Femur (tissue), 1 donor: ENCODE results near the gene VDAC1.
"Not testable (repeated sequence)": the region's sequence is repeated elsewhere in the genome, so short reads cannot be mapped to it uniquely, and the experiment has no call there.

Experiments
- DNase-seq: peaks from one replicate; pipeline ENCODE4 v3.0.0-alpha.2; 2017

Gene VDAC1

GRCh38 chr5:134004626-134005416 is at the start of gene VDAC1:
Gene VDAC1 (minus strand): TSS chr5:134004975. CDS start chr5:133993012, 11,963 bp downstream.
- DNase-seq: peak; percentile 89

- no peak for DNase-seq
Measured at GRCh38 chr5:134053840-134054338, 49.1 kb upstream of the VDAC1 start.

- no peak for DNase-seq
Measured at GRCh38 chr5:134053314-134053839, 48.6 kb upstream of the VDAC1 start.

- no peak for DNase-seq
Measured at GRCh38 chr5:134051305-134051704, 46.5 kb upstream of the VDAC1 start.

GRCh38 chr5:134048864-134049263 is 44.1 kb upstream of the VDAC1 start:
- DNase-seq: no peak

GRCh38 chr5:134047687-134048056 is 42.9 kb upstream of the VDAC1 start:
- DNase-seq: no peak

- no peak for DNase-seq
Measured at GRCh38 chr5:134046801-134047686, 42.3 kb upstream of the VDAC1 start.

GRCh38 chr5:134046330-134046729 is 41.6 kb upstream of the VDAC1 start:
- no peak for DNase-seq

- DNase-seq: no peak
Measured at GRCh38 chr5:134043793-134044792, 39.3 kb upstream of the VDAC1 start.

- DNase-seq: no peak
Measured at GRCh38 chr5:134041570-134042411, 37.0 kb upstream of the VDAC1 start.

GRCh38 chr5:134038138-134038537 is 33.4 kb upstream of the VDAC1 start:
- no peak for DNase-seq

GRCh38 chr5:134037160-134037559 is 32.4 kb upstream of the VDAC1 start:
- no peak for DNase-seq

GRCh38 chr5:134034326-134034725 is 29.6 kb upstream of the VDAC1 start:
- DNase-seq: no peak

- not testable (repeated sequence) for DNase-seq
Measured at GRCh38 chr5:134030303-134030964, 25.7 kb upstream of the VDAC1 start.

- DNase-seq: no peak
Measured at GRCh38 chr5:134029156-134029555, 24.4 kb upstream of the VDAC1 start.

- DNase-seq: no peak
Measured at GRCh38 chr5:134028496-134028895, 23.7 kb upstream of the VDAC1 start.

- no peak for DNase-seq
Measured at GRCh38 chr5:134027288-134027615, 22.5 kb upstream of the VDAC1 start.

- no peak for DNase-seq
Measured at GRCh38 chr5:134026521-134027287, 21.9 kb upstream of the VDAC1 start.

- DNase-seq: no peak
Measured at GRCh38 chr5:134025786-134026185, 21.0 kb upstream of the VDAC1 start.

GRCh38 chr5:134024811-134025210 is 20.0 kb upstream of the VDAC1 start:
- DNase-seq: no peak
